Measurements from ENCODE around the gene SCN9A. TPM values are rescaled to one million over a fixed set of nuclear protein-coding genes. Genes with fewer than 3 reads are reported as not detected.
A peak's percentile ranks its signal among the peaks of the same experiment; 100 is the strongest.

SCN9A gene
- total RNA-seq, 2 experiments from 2014 or later: 0.15 TPM

DNA sequence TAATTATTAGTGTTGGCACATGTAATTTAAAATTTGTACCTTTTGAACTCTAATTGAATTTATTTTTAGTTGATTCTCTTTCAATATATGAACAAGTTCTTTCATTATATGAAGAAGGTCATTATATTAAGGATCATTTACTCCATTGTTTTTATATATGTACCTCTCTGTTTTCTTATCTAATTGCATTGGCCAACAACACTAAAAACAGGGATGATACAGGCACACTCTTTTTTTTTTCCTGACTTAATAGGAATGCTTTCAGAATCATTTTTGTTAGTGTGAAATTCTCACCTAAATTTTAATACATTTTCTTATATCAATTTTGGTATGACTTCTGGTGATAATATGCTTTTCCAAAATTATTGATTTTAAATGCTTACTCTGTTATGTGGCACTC lies 173.0 kb downstream of the SCN9A start:
- H3K36me3 Mint-ChIP-seq (ENCODE audit: low read depth): no peaks in the 10 kb centered on the region

GRCh38 chr2:166197446-166197845 lies 178.3 kb downstream of the SCN9A start:
- H3K4me3 Mint-ChIP-seq: no peak overlapping the region
- no peak for DNase-seq
- H3K27me3 Mint-ChIP-seq: no peaks in the 10 kb centered on the region
- H3K9me3 Mint-ChIP-seq: no peaks in the 10 kb centered on the region
- CTCF ChIA-PET: no interaction called here
- no peaks in the 10 kb centered on the region for H3K36me3 Mint-ChIP-seq (ENCODE audit: low read depth)
- H3K27ac Mint-ChIP-seq: no peak overlapping the region
- H3K4me1 Mint-ChIP-seq: no peaks in the 10 kb centered on the region
- POLR2A ChIA-PET: no interaction called here

More for the DNA sequence above, 173.0 kb downstream of the SCN9A start:
- Mint-ChIP-seq H3K27ac (no peak overlapping the region), H3K4me1 (no peaks in the 10 kb centered on the region), H3K27me3 (no peaks in the 10 kb centered on the region), H3K4me3 (no peak overlapping the region), H3K9me3 (peaks cover 4% of the 10 kb centered on the region)
- CTCF ChIA-PET: no interaction called here
- no peak for DNase-seq
- POLR2A ChIA-PET: no interaction called here

- ChIA-PET CTCF (no interaction called here), POLR2A (no interaction called here)
- Mint-ChIP-seq H3K27me3 (no peaks in the 10 kb centered on the region), H3K4me1 (no peaks in the 10 kb centered on the region), H3K4me3 (no peak overlapping the region), H3K9me3 (no peaks in the 10 kb centered on the region), H3K27ac (no peak overlapping the region), H3K36me3 (ENCODE audit: low read depth) (no peaks in the 10 kb centered on the region)
- no peak for DNase-seq
Observed at GRCh38 chr2:166193407-166193806, 182.3 kb downstream of the SCN9A start.

DNA sequence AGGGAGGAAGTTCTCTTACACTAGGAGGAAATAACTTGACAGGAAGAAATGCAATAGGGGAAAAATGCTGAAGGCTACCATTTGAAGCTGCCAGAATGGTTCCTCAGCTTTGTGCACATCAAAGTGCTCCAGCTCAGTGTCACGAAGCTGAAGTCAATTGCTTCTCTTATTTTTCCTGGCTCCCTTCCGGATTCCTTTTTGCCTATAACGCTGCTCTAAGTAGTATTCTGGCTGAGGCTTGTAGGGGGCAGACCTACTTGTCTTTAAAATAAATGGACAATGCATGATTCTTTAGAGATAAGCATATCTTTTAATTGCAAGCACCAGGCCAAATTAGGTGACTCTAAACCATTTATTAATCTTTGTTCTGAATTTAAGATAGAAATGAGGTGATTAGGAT lies 187.7 kb downstream of the SCN9A start:
- ChIA-PET POLR2A (no interaction called here), CTCF (no interaction called here)
- H3K27ac Mint-ChIP-seq: no peak overlapping the region

DNA sequence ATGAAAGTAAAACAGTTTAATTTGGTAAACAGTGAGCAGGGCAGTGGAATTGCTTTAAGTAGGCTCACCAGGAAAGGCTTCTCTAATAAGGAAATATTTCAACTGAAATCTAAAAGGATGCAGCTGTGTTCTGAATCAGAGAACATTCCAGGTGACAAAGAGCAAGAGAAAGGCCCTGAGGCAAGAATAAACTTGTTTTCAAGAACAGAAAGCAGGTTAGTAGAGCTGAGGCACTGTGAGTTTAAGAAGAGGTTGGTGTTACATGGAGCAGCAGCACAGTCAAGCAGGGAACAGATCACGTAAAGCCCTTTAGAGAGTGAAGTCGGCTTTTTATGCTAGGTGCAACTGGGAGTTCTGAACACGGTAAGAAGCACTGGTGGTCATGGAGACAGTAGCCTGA lies 191.0 kb downstream of the SCN9A start:
- no peaks in the 10 kb centered on the region for H3K9me3 Mint-ChIP-seq
- CTCF ChIA-PET: no interaction called here
- DNase-seq: no peak
- no peak overlapping the region for H3K4me3 Mint-ChIP-seq
- H3K27me3 Mint-ChIP-seq: no peaks in the 10 kb centered on the region
- no peaks in the 10 kb centered on the region for H3K4me1 Mint-ChIP-seq
- H3K27ac Mint-ChIP-seq: no peak overlapping the region
- no peaks in the 10 kb centered on the region for H3K36me3 Mint-ChIP-seq (ENCODE audit: low read depth)
- POLR2A ChIA-PET: no interaction called here

More for the DNA sequence above, 187.7 kb downstream of the SCN9A start:
- Mint-ChIP-seq H3K36me3 (ENCODE audit: low read depth) (no peaks in the 10 kb centered on the region), H3K4me1 (no peaks in the 10 kb centered on the region), H3K9me3 (no peaks in the 10 kb centered on the region), H3K27me3 (no peaks in the 10 kb centered on the region), H3K4me3 (no peak overlapping the region)
- DNase-seq: no peak

- H3K27me3 Mint-ChIP-seq: no peaks in the 10 kb centered on the region
- CTCF ChIA-PET: interaction anchor here (0.6 kb wide), 1 partner anchor 16 kb away, joined by 4 read pairs; no protein-coding TSS in a partner anchor
- no peaks in the 10 kb centered on the region for H3K36me3 Mint-ChIP-seq (ENCODE audit: low read depth)
- no peaks in the 10 kb centered on the region for H3K4me1 Mint-ChIP-seq
- no peaks in the 10 kb centered on the region for H3K9me3 Mint-ChIP-seq
- H3K4me3 Mint-ChIP-seq: no peak overlapping the region
- POLR2A ChIA-PET: no interaction called here
- DNase-seq: no peak
- H3K27ac Mint-ChIP-seq: no peak overlapping the region
Observed at GRCh38 chr2:166181813-166182154, 194.0 kb downstream of the SCN9A start.

DNA sequence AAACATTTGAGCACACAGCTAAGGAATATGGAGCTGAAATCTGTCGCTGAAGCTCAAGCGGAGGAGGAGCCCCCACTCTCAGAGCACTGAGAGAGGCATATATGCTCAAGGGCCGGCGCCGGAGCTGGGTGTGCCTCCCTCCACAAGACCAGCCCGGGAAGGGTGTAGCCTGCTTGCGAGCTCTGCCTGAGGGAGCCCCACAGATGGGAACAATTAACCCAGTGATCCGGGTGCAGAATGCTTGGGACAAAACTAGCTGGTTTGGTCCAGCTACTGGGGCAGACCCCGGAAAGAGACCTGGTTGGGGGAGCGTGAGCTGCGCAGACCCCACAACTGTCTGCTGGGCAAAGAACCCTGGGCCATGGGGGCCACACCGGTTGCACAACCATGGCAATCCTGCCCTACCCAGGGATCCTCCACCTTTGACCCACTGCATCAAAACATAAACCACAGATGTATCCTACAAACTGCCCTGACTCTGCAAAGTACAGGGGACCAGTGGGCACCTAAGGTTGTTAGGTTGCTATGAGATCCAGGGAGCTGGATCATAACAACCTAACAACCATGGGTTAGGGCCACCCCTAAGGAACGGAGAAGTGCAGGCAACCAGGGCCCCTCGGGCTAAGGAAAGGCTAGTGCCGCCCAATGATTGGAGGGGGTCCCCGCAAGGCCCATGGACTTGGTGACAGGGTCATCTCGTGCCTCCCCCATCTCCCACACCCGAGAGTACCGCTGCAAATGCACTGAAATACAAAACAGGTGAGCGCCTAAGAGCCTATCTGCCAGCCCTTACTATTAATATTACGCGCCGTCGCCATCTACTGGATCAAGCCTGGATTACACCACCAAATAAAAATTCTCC lies 194.6 kb downstream of the SCN9A start:
- H3K4me1 Mint-ChIP-seq: no peaks in the 10 kb centered on the region
- no peaks in the 10 kb centered on the region for H3K36me3 Mint-ChIP-seq (ENCODE audit: low read depth)
- no peak overlapping the region for H3K27ac Mint-ChIP-seq
- CTCF ChIA-PET: interaction anchor here (0.5 to 1.2 kb wide), 3 partner anchors 14 to 129 kb away, joined by 3 read pairs; no protein-coding TSS in a partner anchor
- DNase-seq: peak; percentile 32
- no peaks in the 10 kb centered on the region for H3K9me3 Mint-ChIP-seq
- no peaks in the 10 kb centered on the region for H3K27me3 Mint-ChIP-seq
- no peak overlapping the region for H3K4me3 Mint-ChIP-seq
- POLR2A ChIA-PET: no interaction called here

- ChIA-PET CTCF (no interaction called here), POLR2A (no interaction called here)
- DNase-seq: no peak
- no peaks in the 10 kb centered on the region for H3K27me3 Mint-ChIP-seq
- H3K4me1 Mint-ChIP-seq: no peaks in the 10 kb centered on the region
- H3K9me3 Mint-ChIP-seq: no peaks in the 10 kb centered on the region
- no peaks in the 10 kb centered on the region for H3K36me3 Mint-ChIP-seq (ENCODE audit: low read depth)
- no peak overlapping the region for H3K4me3 Mint-ChIP-seq
- H3K27ac Mint-ChIP-seq: no peak overlapping the region
Observed at GRCh38 chr2:166179201-166179600, 196.5 kb downstream of the SCN9A start.

GRCh38 chr2:166173263-166173662 lies 202.5 kb downstream of the SCN9A start:
- Mint-ChIP-seq H3K4me1 (no peaks in the 10 kb centered on the region), H3K36me3 (ENCODE audit: low read depth) (no peaks in the 10 kb centered on the region), H3K27me3 (peaks cover 4% of the 10 kb centered on the region), H3K9me3 (no peaks in the 10 kb centered on the region), H3K4me3 (no peak overlapping the region), H3K27ac (no peak overlapping the region)
- POLR2A ChIA-PET: no interaction called here
- CTCF ChIA-PET: no interaction called here
- DNase-seq: no peak

GRCh38 chr2:166171216-166171615 lies 204.5 kb downstream of the SCN9A start:
- CTCF ChIA-PET: no interaction called here
- POLR2A ChIA-PET: no interaction called here
- H3K36me3 Mint-ChIP-seq (ENCODE audit: low read depth): no peaks in the 10 kb centered on the region

DNA sequence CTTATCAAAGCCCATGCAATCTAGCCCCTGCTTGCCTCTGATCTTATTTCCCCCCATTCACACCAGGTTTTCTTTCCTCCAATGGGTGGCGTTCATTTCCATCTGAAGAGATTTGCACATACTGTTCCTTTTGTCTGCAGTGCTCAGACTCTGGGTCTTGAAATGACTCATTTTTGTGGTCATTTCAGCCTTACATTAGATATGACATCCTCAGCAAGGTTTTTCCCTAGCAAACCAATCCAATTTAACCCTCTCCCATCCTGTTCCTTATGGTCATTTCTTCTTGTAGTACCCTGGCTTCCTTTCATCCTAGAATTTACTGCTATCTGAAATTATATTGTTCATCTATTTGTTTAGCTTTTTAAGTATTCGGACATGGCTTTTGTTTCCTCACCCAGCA lies 205.4 kb downstream of the SCN9A start:
- CTCF ChIA-PET: no interaction called here
- Mint-ChIP-seq H3K4me3 (no peak overlapping the region), H3K9me3 (no peaks in the 10 kb centered on the region), H3K36me3 (ENCODE audit: low read depth) (no peaks in the 10 kb centered on the region), H3K4me1 (no peaks in the 10 kb centered on the region), H3K27me3 (peaks cover 4% of the 10 kb centered on the region), H3K27ac (no peak overlapping the region)
- no peak for DNase-seq
- POLR2A ChIA-PET: no interaction called here

More at GRCh38 chr2:166171216-166171615, 204.5 kb downstream of the SCN9A start:
- Mint-ChIP-seq H3K4me3 (no peak overlapping the region), H3K27ac (no peak overlapping the region), H3K27me3 (peaks cover 4% of the 10 kb centered on the region), H3K9me3 (no peaks in the 10 kb centered on the region), H3K4me1 (no peaks in the 10 kb centered on the region)
- DNase-seq: no peak

GRCh38 chr2:166167449-166167848 lies 208.3 kb downstream of the SCN9A start:
- no peaks in the 10 kb centered on the region for H3K36me3 Mint-ChIP-seq (ENCODE audit: low read depth)
- ChIA-PET CTCF (no interaction called here), POLR2A (no interaction called here)

GRCh38 chr2:166163775-166164174 lies 212.0 kb downstream of the SCN9A start:
- Mint-ChIP-seq H3K27ac (no peak overlapping the region), H3K27me3 (no peaks in the 10 kb centered on the region), H3K4me1 (no peaks in the 10 kb centered on the region), H3K4me3 (no peak overlapping the region), H3K9me3 (no peaks in the 10 kb centered on the region), H3K36me3 (ENCODE audit: low read depth) (no peaks in the 10 kb centered on the region)
- ChIA-PET POLR2A (no interaction called here), CTCF (no interaction called here)
- no peak for DNase-seq

More at GRCh38 chr2:166167449-166167848, 208.3 kb downstream of the SCN9A start:
- Mint-ChIP-seq H3K9me3 (no peaks in the 10 kb centered on the region), H3K27me3 (peaks cover 4% of the 10 kb centered on the region), H3K4me3 (no peak overlapping the region), H3K4me1 (no peaks in the 10 kb centered on the region), H3K27ac (no peak overlapping the region)
- DNase-seq: no peak

DNA sequence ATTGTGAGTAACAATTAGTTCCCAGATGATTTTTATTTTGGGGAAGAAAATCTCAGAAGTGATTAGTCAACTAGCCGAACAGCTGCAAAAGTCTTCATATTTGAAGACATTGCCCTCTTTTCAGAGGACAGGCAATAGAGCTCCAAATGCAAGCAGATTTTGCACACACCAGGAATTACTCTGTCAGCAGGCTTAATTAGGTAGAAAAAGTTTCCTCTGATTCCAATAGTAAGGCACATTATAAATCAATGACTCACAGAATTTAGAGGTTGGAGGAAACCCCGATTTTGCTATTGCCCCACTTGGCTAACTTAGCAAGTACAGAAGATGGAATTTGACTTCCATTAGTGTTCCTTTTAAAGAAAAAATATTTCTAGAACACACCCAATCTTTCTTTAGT lies 217.2 kb downstream of the SCN9A start:
- ChIA-PET POLR2A (no interaction called here), CTCF (no interaction called here)
- DNase-seq: no peak
- Mint-ChIP-seq H3K4me3 (no peak overlapping the region), H3K4me1 (no peaks in the 10 kb centered on the region), H3K36me3 (ENCODE audit: low read depth) (no peaks in the 10 kb centered on the region), H3K9me3 (no peaks in the 10 kb centered on the region), H3K27ac (no peak overlapping the region), H3K27me3 (peaks cover 2% of the 10 kb centered on the region)
